Brain microvascular endothelial cell (primary cell): ENCODE results near the gene HNRNPM.

Source experiments
- DNase-seq: peaks from one replicate; pipeline ENCODE4 v3.0.0-alpha.2; 2020
- H3K27ac ChIP-seq: fragments of 250-450 bp; sonication (Bioruptor Pico); 2 replicates; pipeline ENCODE4 v1.5.1; 2020; ENCODE audit warnings: mild to moderate bottlenecking, moderate library complexity
- H3K27me3 ChIP-seq: fragments of 250-450 bp; sonication (Bioruptor Pico); replicated peaks from 2 replicates; pipeline ENCODE4 v1.5.1; 2020; ENCODE audit warnings: mild to moderate bottlenecking
- H3K36me3 ChIP-seq: fragments of 250-450 bp; sonication (Bioruptor Pico); replicated peaks from 2 replicates; pipeline ENCODE4 v1.5.1; 2020; ENCODE audit warnings: mild to moderate bottlenecking
- H3K4me3 ChIP-seq: 2 replicates; pipeline ENCODE4 v1.5.1; 2011; ENCODE audit warnings: low read depth, mild to moderate bottlenecking, control low read depth, low read length, moderate library complexity
- in situ Hi-C: cut with HindIII; loops from 2 replicates; pipeline ENCODE4 v1.10.0; 2017; ENCODE audit warnings: low sequenced_read_pairs, low pct_ligation_motif_present
- TF ChIP-seq, protein P1 (sequence below): IDR thresholded peaks from 2 replicates; pipeline ENCODE4 v1.5.1; 2011; ENCODE audit warnings: low read depth, mild to moderate bottlenecking, moderate library complexity, low read length, control low read depth, inconsistent platforms; ENCODE audit errors: missing control alignments

The HNRNPM gene

GRCh38 chr19:8500158-8500557, 55.4 kb downstream of the HNRNPM start:
- no peak for DNase-seq
- in situ Hi-C loops: no loop called here
- H3K27me3 ChIP-seq: no peaks in the 10 kb centered on the region
- H3K27ac ChIP-seq: no peak overlapping the region
- no peaks in the 10 kb centered on the region for H3K36me3 ChIP-seq
- TF ChIP-seq, protein P1, sequence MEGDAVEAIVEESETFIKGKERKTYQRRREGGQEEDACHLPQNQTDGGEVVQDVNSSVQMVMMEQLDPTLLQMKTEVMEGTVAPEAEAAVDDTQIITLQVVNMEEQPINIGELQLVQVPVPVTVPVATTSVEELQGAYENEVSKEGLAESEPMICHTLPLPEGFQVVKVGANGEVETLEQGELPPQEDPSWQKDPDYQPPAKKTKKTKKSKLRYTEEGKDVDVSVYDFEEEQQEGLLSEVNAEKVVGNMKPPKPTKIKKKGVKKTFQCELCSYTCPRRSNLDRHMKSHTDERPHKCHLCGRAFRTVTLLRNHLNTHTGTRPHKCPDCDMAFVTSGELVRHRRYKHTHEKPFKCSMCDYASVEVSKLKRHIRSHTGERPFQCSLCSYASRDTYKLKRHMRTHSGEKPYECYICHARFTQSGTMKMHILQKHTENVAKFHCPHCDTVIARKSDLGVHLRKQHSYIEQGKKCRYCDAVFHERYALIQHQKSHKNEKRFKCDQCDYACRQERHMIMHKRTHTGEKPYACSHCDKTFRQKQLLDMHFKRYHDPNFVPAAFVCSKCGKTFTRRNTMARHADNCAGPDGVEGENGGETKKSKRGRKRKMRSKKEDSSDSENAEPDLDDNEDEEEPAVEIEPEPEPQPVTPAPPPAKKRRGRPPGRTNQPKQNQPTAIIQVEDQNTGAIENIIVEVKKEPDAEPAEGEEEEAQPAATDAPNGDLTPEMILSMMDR: no peak
- H3K4me3 ChIP-seq: no peak overlapping the region

DNA sequence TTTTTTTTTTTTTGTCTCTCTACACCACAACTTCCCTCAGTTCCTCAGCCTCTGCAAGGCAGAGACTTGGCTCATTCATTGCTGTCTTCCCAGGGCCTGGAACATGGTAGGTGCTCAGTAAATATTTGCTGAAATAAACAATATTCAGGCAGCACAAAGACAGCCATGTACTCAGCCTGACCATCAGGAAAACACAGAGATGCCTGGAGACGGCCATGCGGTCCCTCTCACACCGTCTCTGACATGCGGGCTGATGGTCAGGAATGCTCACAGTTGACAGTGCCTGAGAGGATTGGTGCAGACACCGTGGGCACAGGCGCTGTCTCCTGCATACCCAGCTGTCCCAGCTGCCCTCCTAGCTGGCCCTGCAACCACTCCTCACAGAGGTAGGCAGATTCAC, 56.7 kb downstream of the HNRNPM start:
- no peaks in the 10 kb centered on the region for H3K27me3 ChIP-seq
- no peak for DNase-seq
- no peaks in the 10 kb centered on the region for H3K36me3 ChIP-seq
- in situ Hi-C loops: no loop called here
- H3K4me3 ChIP-seq: no peak overlapping the region
- no peak overlapping the region for H3K27ac ChIP-seq
- TF ChIP-seq, protein P1: no peak

DNA sequence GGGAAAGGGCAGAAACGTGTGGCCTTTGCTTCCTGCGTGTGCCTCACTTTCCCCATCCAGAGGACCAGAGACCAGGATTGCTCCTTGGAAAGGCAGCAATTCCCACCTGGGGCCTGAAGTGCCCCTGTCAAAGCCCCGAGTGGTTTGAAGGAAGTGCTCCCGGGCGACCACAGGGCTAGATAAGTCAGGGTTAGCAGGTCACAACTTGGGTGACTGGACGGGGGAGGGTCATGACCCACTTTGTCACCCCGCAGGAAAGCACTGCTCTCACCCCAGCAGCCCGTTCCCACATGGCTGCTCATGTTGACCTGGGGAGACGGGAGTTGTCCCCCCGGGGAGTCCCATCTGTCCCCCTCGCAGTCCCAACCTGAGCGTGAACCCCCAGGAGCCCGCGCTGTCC, 57.2 kb downstream of the HNRNPM start:
- Histone ChIP-seq H3K36me3 (no peaks in the 10 kb centered on the region), H3K4me3 (no peak overlapping the region), H3K27me3 (no peaks in the 10 kb centered on the region), H3K27ac (no peak overlapping the region)
- TF ChIP-seq, protein P1: no peak
- no peak for DNase-seq
- in situ Hi-C loops: no loop called here

DNA sequence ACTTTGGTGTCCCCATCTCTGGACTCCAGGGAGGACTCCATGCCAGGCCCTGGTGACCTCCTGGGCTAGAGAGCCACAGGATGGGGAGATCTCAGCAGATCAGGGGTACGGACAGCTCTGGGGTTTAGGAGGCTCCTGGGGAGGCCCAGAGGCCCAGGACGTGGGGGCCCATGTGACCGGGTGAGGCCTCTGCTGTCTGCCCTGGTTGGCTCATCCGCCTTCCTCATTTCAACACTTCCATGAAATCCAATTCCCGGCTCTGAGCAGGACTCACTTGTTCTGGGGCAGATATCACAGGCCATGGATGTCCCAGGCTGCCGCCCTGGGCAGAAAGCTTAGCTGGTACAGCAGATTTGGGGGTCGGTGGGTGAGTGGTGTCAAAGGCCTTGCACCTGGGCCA, 58.7 kb downstream of the HNRNPM start:
- in situ Hi-C loops: no loop called here
- H3K27ac ChIP-seq: no peak overlapping the region
- no peak for DNase-seq
- TF ChIP-seq, protein P1: no peak
- no peaks in the 10 kb centered on the region for H3K27me3 ChIP-seq
- H3K4me3 ChIP-seq: no peak overlapping the region
- H3K36me3 ChIP-seq: no peaks in the 10 kb centered on the region

DNA sequence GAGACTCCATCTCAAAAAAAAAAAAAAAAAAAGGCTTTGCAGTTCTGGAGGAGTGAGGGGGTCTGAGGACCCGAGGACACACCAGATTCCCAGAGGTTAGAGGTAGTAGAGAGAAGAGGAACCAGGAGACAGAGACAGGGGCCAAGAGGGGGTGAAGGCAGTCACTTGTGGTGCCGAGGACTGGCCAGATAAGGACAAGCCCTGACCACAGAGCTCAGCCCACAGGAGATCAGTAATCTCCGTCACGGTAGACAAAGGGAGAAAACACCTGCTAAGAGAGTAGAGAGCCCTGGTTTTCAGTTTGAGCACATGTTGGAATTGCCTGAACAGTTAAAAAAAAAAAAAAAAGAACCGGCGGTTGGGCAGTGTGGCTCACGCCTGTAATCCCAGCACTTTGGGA, 59.4 kb downstream of the HNRNPM start:
- no peak overlapping the region for H3K4me3 ChIP-seq
- DNase-seq: no peak
- TF ChIP-seq, protein P1: no peak
- no peaks in the 10 kb centered on the region for H3K27me3 ChIP-seq
- in situ Hi-C loops: no loop called here
- no peaks in the 10 kb centered on the region for H3K36me3 ChIP-seq
- H3K27ac ChIP-seq: no peak overlapping the region

DNA sequence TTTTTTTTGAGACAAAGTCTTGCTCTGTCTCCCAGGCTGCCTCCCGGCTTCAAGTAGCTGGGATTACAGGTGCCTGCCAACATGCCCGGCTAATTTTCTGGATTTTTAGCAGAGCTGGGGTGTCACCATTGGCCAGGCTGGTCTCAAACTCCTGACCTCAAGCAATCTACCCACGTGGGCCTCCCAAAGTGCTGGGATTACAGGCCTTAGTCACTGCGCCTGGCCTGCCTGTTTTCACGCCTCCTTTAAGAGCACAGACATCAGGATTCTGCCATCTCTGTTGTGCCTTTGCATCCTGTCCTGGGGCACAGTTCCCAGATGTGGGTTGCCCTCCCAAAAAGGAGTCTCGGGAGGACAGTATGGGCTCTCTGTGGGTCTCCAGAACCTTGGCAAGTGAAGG, 60.1 kb downstream of the HNRNPM start:
- H3K27me3 ChIP-seq: no peaks in the 10 kb centered on the region
- no peak for DNase-seq
- in situ Hi-C loops: no loop called here
- no peak overlapping the region for H3K4me3 ChIP-seq
- H3K27ac ChIP-seq: no peak overlapping the region
- TF ChIP-seq, protein P1: no peak
- H3K36me3 ChIP-seq: no peaks in the 10 kb centered on the region
